Measurements from ENCODE around the gene RNASE12.

RNASE12 gene
- 0 reads per million in 9 experiments for total RNA-seq

DNA sequence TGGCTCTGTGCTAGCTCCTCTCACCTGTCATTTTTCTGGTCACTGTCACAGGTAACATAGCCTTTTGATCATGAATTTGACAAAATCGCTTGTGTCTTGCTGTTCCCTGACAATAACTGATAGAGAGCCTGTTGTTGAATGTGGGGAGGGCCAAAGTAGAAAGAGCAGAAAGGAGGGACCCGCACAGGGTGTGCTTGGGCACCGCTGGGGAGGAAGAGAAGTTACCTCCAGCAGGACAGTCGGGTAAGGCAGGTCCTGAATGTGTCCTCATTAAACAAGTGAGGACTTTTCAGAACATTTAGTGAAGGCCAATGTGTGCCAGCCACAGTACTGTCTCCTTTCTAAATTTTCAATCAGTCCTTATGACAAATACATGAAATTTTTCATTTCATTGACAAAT is at the start of gene RNASE12:
RNASE12 (minus strand) TSS at position 142 of the 400 bp plus-strand sequence. CDS start 653 bp downstream, outside the sequence.
- peaks cover 18 to 20% of the 10 kb centered on the region in 2 donors for H3K27me3 Mint-ChIP-seq
- H3K36me3 Mint-ChIP-seq (ENCODE audit: insufficient read depth), result no peaks in the 10 kb centered on the region
- no peaks in the 10 kb centered on the region for H3K9me3 Mint-ChIP-seq
- ATAC-seq (replicated peaks) (no peak), DNase-seq (no peak)
- no peak within 1 kb of the TSS for H3K4me3 Mint-ChIP-seq
- no peak within 1 kb of the TSS for H3K27ac Mint-ChIP-seq
- peaks cover 2 to 8% of the 10 kb centered on the region in 2 donors for H3K4me1 Mint-ChIP-seq (ENCODE audit: low read depth in 2 of 2)

GRCh38 chr14:20632831-20633691 is 41.9 kb upstream of the RNASE12 start:
- H3K4me1 Mint-ChIP-seq (ENCODE audit: low read depth in 2 of 2), result peaks cover 36 to 51% of the 10 kb centered on the region in 2 donors
- H3K36me3 Mint-ChIP-seq (ENCODE audit: insufficient read depth), result peaks cover 40% of the 10 kb centered on the region
- H3K27ac Mint-ChIP-seq, result peak overlapping the region; percentile 98 to 99
- H3K4me3 Mint-ChIP-seq, result peak overlapping the region; percentile 84 to 86
- DNase-seq, result peak; percentile 46 to 74 (median 52)
- no peaks in the 10 kb centered on the region for H3K9me3 Mint-ChIP-seq
- peaks cover 0 to 7% of the 10 kb centered on the region in 2 donors for H3K27me3 Mint-ChIP-seq
- peak; percentile 64 for ATAC-seq (replicated peaks)

DNA sequence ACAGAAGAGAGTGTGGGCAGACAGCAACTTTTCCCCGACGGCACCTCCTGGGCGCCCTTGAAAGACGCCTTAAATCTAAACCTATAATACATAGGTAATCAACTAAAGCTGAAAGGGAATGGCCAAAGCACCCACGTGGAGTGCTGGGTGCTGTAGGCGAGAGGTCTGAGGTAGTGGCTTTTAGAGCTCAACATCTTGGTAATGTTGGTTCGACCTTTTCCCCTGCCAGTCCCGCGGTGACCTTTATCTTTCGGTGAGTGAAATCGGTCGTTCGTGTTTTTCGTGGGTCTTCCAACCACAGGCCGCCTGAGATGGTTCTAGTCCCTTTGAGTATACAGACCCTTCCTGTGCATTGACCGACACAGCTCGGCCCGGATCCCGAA is 41.3 kb upstream of the RNASE12 start:
- ATAC-seq (replicated peaks) (peak; percentile 9), DNase-seq (no peak)
- H3K4me1 Mint-ChIP-seq (ENCODE audit: low read depth in 2 of 2), result peaks cover 42 to 58% of the 10 kb centered on the region in 2 donors
- peak overlapping the region; percentile 84 to 86 for H3K4me3 Mint-ChIP-seq
- H3K27me3 Mint-ChIP-seq, result peaks cover 0 to 7% of the 10 kb centered on the region in 2 donors
- H3K36me3 Mint-ChIP-seq (ENCODE audit: insufficient read depth), result peaks cover 40% of the 10 kb centered on the region
- no peaks in the 10 kb centered on the region for H3K9me3 Mint-ChIP-seq
- H3K27ac Mint-ChIP-seq, result peak overlapping the region; percentile 98 to 99

GRCh38 chr14:20631880-20632389 is 40.8 kb upstream of the RNASE12 start:
- Mint-ChIP-seq H3K4me1 (ENCODE audit: low read depth in 2 of 2) (peaks cover 44 to 63% of the 10 kb centered on the region in 2 donors), H3K9me3 (no peaks in the 10 kb centered on the region), H3K36me3 (ENCODE audit: insufficient read depth) (peaks cover 40% of the 10 kb centered on the region), H3K27ac (peak overlapping the region; percentile 98 to 99), H3K27me3 (peaks cover 0 to 7% of the 10 kb centered on the region in 2 donors), H3K4me3 (peak overlapping the region; percentile 84 to 86)
- no peak for ATAC-seq (replicated peaks)
- DNase-seq, result no peak

GRCh38 chr14:20631023-20631879 is 40.1 kb upstream of the RNASE12 start:
- ATAC-seq (replicated peaks), result peak; percentile 27
- Mint-ChIP-seq H3K27ac (peak overlapping the region; percentile 98 to 99), H3K4me1 (ENCODE audit: low read depth in 2 of 2) (peaks cover 48 to 69% of the 10 kb centered on the region in 2 donors), H3K36me3 (ENCODE audit: insufficient read depth) (peaks cover 45% of the 10 kb centered on the region), H3K27me3 (peaks cover 0 to 7% of the 10 kb centered on the region in 2 donors), H3K4me3 (peak overlapping the region; percentile 84 to 86), H3K9me3 (no peaks in the 10 kb centered on the region)
- DNase-seq, result peak; percentile 52 to 72 (median 57)

DNA sequence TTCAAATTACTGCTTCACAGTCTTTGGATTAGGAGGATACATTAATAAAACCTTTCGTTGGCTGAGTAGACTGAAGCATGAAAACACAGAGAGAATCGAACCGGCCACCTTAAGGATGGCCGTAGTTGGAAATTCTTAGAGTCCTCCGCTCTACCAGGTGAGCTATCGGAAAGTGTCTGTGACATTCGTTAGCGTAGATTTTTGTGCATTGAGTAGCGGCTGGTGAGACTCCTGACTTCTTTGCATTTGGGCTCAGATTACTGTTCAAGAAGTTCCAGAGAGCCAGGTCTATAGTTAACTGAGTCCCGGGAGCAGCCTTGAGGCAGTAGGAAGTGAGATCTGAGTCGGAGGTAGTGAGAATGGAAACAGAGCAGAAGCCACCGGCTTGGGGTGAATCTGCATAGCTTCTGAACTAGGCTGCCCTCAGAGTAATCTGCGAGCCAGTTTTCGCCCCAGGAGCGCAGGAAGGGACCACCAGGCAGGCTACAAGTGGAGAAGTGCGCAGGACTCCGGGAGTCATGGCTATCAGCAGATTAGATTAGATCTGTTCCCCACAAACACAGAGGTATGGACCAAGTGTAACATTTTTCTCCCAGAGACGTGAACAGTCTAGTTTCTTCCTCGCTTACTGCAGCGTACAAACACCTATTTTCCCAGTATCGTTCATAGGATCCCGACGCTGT is 39.3 kb upstream of the RNASE12 start:
- Mint-ChIP-seq H3K36me3 (ENCODE audit: insufficient read depth) (peaks cover 53% of the 10 kb centered on the region), H3K4me3 (peak overlapping the region; percentile 84 to 86), H3K27me3 (peaks cover 0 to 7% of the 10 kb centered on the region in 2 donors), H3K27ac (peak overlapping the region; percentile 94 to 98), H3K9me3 (no peaks in the 10 kb centered on the region), H3K4me1 (ENCODE audit: low read depth in 2 of 2) (peaks cover 56 to 71% of the 10 kb centered on the region in 2 donors)
- DNase-seq, result peak; percentile 27 to 47 (median 40)
- peak; percentile 25 for ATAC-seq (replicated peaks)

DNA sequence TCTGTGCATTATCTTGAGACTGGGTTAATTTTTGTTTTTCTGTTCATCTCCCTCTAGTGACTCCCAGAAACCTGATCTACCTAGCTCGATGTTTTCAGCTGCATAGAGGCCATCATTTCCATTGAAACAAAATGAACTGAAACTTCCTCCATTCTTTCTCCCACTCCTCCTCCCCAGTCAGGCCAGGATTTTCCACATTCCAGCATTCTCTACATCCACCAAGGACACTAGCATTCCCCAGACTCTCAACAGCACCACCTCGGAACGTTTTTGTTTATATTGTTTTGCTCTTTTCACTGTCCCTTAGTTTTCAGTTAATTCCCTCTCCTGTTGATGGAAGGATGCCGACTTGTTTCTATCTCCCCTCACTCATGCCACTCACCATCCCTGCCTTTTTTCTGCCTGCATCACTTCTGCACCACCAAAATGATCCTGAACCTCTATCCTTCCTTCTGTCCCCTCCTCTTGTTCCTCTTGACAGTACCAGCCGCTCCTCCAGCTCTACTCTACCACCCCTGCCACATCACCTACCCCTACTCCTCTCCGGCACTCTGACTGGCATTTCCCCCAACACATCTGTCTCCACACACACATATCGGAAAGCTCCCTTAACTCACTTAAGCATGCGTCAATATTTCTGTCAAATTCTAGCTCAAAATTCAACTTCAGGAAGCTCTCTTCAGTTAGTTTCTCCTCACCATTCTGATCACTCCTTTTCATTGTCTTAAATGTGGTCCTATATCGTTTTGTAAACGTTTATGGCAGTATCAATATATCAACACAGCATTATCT is 37.1 kb upstream of the RNASE12 start:
- Mint-ChIP-seq H3K9me3 (no peaks in the 10 kb centered on the region), H3K4me3 (peak overlapping the region in 1 of 2 donors; percentile 83)

GRCh38 chr14:20627346-20628027 is 36.3 kb upstream of the RNASE12 start:
- no peak overlapping the region for H3K27ac Mint-ChIP-seq
- H3K4me3 Mint-ChIP-seq, result peak overlapping the region in 1 of 2 donors; percentile 83
- H3K27me3 Mint-ChIP-seq, result peaks cover 0 to 7% of the 10 kb centered on the region in 2 donors

More for the DNA sequence above, 37.1 kb upstream of the RNASE12 start:
- ATAC-seq (replicated peaks), result no peak
- H3K27ac Mint-ChIP-seq, result no peak overlapping the region
- H3K27me3 Mint-ChIP-seq, result peaks cover 0 to 7% of the 10 kb centered on the region in 2 donors
- no peak for DNase-seq
- peaks cover 66 to 72% of the 10 kb centered on the region in 2 donors for H3K4me1 Mint-ChIP-seq (ENCODE audit: low read depth in 2 of 2)
- H3K36me3 Mint-ChIP-seq (ENCODE audit: insufficient read depth), result peaks cover 57% of the 10 kb centered on the region

DNA sequence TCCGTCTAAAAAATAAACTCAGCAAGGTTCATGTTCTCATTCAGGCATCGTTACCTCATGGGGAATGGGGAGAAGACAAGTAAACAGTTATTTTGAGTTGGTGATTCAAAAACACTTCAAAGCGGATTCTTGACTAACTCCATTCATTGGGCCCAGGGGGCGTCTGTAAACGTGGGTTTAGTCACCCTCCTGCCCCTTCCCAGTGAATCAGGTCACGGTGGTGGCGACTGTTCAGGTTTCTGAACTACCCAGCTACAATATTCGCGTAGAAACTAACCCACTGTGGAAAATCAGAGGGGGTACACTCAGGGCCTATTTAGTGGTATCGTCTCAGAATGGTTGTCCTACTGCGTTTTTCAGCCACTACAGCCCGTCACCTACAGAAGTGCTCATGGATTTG is 35.1 kb upstream of the RNASE12 start:
- Mint-ChIP-seq H3K4me3 (peak overlapping the region; percentile 52 to 83), H3K36me3 (ENCODE audit: insufficient read depth) (peaks cover 43% of the 10 kb centered on the region), H3K27me3 (peaks cover 0 to 7% of the 10 kb centered on the region in 2 donors), H3K4me1 (ENCODE audit: low read depth in 2 of 2) (peaks cover 58 to 63% of the 10 kb centered on the region in 2 donors), H3K9me3 (no peaks in the 10 kb centered on the region), H3K27ac (no peak overlapping the region)
- DNase-seq (no peak), ATAC-seq (replicated peaks) (no peak)

More at GRCh38 chr14:20627346-20628027, 36.3 kb upstream of the RNASE12 start:
- Mint-ChIP-seq H3K4me1 (ENCODE audit: low read depth in 2 of 2) (peaks cover 65% of the 10 kb centered on the region in 2 donors), H3K36me3 (ENCODE audit: insufficient read depth) (peaks cover 54% of the 10 kb centered on the region), H3K9me3 (no peaks in the 10 kb centered on the region)
- ATAC-seq (replicated peaks) (no peak), DNase-seq (no peak)

- Mint-ChIP-seq H3K27me3 (no peaks in the 10 kb centered on the region), H3K36me3 (ENCODE audit: insufficient read depth) (peaks cover 29% of the 10 kb centered on the region), H3K9me3 (no peaks in the 10 kb centered on the region), H3K4me3 (peak overlapping the region; percentile 52 to 83), H3K4me1 (ENCODE audit: low read depth in 2 of 2) (peaks cover 47 to 53% of the 10 kb centered on the region in 2 donors), H3K27ac (peak overlapping the region; percentile 98 to 99)
- ATAC-seq (replicated peaks), result peak; percentile 67
- peak; percentile 36 to 46 (median 41) for DNase-seq
Observed at GRCh38 chr14:20624495-20625070, 33.4 kb upstream of the RNASE12 start.

- DNase-seq (no peak), ATAC-seq (replicated peaks) (no peak)
- Mint-ChIP-seq H3K9me3 (no peaks in the 10 kb centered on the region), H3K27ac (peak overlapping the region in 1 of 2 donors; percentile 98), H3K4me3 (peak overlapping the region; percentile 52 to 83), H3K36me3 (ENCODE audit: insufficient read depth) (peaks cover 29% of the 10 kb centered on the region), H3K4me1 (ENCODE audit: low read depth in 2 of 2) (peaks cover 43 to 51% of the 10 kb centered on the region in 2 donors), H3K27me3 (no peaks in the 10 kb centered on the region)
Observed at GRCh38 chr14:20623798-20624197, 32.6 kb upstream of the RNASE12 start.

Measured in effector memory CD8-positive, alpha-beta T cell (primary cell).